HG03159 (cell line): ENCODE results near the gene JPH4.

Experiments used
- ATAC-seq: cut with Tn5 transposase; IDR thresholded peaks from one replicate; pipeline ENCODE4 v1.9.1; 2021; ENCODE audit warnings: mild to moderate bottlenecking, moderate library complexity; ENCODE audit not compliant: unreplicated experiment

Gene JPH4

DNA sequence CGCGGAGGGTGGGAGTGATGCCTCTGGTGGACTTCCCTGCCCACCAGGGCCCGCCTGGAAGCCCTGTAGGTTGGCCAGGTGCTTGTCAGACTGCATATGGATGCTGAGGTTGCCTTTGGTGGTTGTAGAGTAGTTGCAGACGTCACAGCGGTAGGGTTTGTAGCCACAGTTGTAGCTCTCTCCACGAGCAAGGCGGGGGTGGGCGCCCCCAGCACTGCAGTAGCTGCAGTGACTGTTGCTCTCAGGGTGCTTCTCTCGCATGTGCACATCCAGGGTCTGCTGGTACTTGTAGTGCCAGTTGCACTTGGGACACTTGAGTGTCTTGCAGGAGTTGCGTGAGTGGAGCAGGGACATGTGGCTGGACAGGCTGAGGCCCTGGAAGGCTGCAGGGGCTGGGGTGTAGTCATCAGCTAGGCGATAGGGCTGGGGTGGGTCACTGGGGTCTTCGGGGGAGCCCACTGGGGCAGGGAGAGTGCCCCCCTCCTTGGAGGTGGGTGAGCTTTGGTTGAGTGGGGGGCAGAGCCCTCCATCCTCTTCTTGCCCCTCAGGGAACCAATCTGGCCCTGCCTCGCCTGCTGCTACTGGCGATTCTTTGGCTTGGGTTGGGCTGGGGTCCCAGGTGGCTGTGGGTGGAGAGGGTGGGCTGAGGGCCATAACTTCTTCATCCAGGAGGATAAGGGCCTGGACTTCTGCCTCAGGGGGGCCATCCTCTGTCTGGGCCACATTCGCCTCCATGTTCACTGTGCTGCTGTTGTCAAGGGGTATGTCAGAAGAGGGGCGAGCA lies 44.7 kb downstream of the JPH4 start:
- no peak for ATAC-seq

GRCh38 chr14:23532658-23533057 lies 45.9 kb downstream of the JPH4 start:
- ATAC-seq = no peak

- no peak for ATAC-seq
Observed at GRCh38 chr14:23531391-23531790, 47.2 kb downstream of the JPH4 start.

DNA sequence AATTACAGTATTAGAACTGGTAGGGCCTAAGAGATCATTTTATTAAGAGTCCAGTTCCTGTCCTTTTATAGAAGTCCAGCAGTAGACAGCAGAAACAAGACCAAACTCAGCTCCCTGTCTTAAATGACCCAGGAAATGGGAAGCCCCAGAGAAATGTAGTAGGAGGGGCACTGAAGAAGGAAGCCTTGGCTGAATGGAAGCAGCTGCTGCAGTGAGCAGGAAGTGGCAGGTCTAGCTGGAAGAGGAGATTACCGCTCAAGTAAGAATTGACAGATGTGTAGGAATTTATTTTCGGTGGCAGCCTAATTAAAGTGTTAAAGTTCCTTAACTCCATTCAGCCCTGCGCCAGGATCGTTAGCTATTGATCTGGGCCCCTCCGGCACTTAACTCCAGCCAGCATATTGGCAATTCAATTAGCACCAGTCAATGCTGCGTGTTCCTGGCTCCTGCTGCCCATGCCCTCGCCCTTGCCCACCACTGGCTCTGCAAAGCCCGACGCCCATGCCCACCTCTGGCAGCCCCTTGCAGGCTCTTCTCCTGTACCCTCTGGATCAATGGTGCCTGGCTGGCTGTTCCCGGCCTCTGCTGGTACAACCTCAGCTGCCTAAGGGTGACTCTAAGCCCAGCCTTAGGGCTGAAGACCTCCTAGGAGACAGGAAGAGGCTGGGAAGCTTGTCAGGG lies 48.1 kb downstream of the JPH4 start:
- no peak for ATAC-seq

DNA sequence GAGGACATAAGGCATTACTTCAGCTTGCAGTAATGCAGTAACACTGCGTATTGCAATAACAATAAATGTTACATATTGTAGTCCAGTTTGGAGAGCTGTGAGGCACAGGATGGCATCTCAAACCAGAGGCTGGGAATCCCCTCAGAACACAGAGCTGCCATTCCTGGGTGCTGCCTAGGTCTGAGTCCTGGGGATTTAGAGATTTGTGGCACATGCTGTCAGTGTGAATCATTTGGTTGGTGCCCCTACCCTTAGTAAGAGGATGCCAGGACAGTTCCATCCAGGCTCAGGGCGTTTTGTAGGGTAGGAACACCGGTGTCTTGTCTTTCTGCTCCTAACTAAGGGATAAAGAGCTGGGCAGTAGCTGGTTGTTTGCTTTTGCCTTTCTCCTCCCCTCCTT lies 49.6 kb downstream of the JPH4 start:
- no peak for ATAC-seq

DNA sequence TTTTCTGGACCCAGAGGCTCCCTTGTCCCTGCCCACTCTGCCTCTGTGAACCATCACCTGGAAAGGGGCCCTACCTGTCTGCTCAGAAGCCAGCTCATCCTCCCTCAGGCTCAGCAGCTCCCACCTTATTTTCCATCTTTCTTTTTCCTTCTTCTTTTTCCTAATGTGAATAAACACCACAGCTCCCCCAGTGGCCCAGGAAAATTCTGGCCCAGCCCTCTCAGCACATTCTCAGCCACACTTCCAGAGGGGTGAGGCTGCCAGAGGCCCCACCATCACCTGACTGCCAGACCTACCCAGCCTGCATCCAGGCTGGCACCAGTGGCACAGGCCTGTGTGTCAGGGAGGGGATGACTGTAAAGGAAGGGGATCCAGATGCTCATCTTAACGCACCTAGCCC lies 50.0 kb downstream of the JPH4 start:
- no peak for ATAC-seq

GRCh38 chr14:23525611-23526010 lies 53.0 kb downstream of the JPH4 start:
- no peak for ATAC-seq

GRCh38 chr14:23524954-23525353 lies 53.6 kb downstream of the JPH4 start:
- ATAC-seq = no peak

DNA sequence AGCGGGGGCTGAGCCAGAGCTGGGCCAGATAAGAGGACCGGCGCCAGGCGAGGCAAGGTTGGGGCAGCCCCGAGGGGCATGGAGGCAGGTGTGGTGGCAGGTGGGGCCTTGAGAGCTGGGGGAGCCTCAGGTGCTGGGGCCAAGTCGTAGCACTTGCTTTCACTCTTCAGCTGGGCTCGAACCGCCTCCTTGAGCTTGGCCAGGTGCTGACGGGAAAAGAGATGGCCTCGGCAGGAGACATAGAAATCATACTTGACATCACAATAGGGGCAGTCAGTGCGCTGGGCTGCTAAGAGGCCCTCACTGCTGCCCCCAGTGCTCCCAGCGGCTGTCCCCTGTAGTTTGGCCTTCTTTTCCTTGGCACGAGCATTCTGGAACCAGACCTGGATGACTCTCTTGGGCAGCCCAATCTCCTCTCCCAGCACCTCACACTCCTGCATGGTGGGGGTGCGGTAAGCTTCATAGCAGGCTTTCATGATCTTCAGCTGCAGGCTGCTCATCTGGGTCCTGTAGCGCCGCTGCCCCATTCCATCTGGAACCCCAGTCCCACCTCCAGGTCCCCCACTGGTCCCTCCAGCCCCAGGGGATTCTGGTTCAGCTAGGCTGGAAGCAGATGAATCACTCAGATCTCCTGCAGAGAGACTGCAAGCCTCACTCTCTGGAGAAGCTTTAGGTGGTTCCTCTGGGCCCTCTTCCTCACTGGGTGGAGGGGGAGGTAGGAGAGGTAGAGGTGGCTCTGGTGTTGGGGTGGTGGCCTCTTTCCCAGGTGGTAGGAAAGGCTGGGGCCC lies 55.2 kb downstream of the JPH4 start:
- ATAC-seq = no peak

DNA sequence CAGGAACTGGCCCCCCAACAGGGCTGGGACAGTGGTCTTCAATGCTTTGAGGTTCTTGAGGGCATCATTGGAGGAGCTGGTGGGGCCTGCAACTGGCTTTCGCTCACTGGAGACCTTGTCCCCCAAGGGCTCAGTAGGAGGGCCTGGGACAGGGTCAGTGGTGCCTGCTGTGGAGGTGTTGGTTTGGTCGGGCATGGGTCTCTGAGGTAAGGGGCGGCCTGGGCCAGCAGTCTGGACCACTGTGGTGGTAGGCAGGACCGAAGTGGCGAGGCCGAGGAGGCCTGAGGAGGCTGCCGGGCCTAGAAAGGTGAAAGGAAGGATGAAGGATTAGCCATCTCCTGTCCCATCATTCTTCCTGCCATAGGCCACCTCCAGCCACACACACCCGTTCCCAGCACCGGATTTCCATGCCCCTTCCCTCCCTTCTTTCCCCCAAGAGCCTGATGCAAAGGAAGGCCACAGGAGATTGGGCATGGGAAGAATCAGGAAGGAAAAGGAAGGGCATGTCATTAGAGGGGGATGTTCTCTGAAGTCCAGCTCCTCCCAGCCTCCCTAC lies 55.9 kb downstream of the JPH4 start:
- ATAC-seq = no peak

GRCh38 chr14:23521785-23522640 lies 56.6 kb downstream of the JPH4 start:
- ATAC-seq = no peak

GRCh38 chr14:23520899-23521533 lies 57.6 kb downstream of the JPH4 start:
- ATAC-seq = no peak

DNA sequence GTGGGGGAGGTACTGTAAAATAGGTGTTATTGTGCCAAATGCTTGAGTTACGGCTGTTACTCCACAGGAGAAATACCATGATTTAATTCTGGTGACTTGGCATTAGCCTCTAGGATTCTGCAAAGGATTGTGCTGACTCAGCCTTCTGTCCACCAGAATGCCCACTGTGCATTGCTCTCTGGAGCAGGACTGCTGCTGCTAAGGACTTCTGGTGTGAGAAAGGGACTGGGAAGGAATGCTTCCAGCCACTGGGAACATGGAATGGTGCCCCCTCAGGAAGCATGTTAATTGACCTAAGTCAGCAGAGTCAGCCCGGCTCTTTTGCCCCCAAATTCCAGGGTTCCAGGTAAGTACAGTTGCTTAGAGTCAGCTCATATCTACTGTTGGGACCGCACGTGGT lies 59.9 kb downstream of the JPH4 start:
- no peak for ATAC-seq
